Uterus (tissue), 4 donors: ENCODE data around the gene NDUFB1. TPM values are rescaled to one million over a fixed set of nuclear protein-coding genes. Genes with fewer than 3 reads are reported as not detected.

Experiments used
- DNase-seq, 2 donors: peaks; one replicate each; pipeline ENCODE4 v3.0.0-alpha.2; 2019 to 2020
- H3K27ac ChIP-seq, 2 donors: fragments of 200-600 bp; sonication (generic); 1 replicate in 1 of 2; 2 replicates in 1 of 2; pipeline ENCODE4 v1.5.1; 2016 to 2018
- H3K27me3 ChIP-seq, 2 donors: fragments of 200-600 bp; sonication (generic); one replicate each; pipeline ENCODE4 v1.5.1; 2018 to 2019; ENCODE audit warnings: control low read depth in 1 of 2
- H3K36me3 ChIP-seq, 2 donors: fragments of 200-600 bp; sonication (generic); one replicate each; pipeline ENCODE4 v1.5.1; 2019; ENCODE audit warnings: control low read depth in 1 of 2
- H3K4me1 ChIP-seq, 2 donors: fragments of 200-600 bp; sonication (generic); one replicate each; pipeline ENCODE4 v1.5.1; 2018 to 2019; ENCODE audit warnings: control low read depth in 1 of 2
- H3K4me3 ChIP-seq, 2 donors: fragments of 200-600 bp; sonication (generic); 1 replicate in 1 of 2; 2 replicates in 1 of 2; pipeline ENCODE4 v1.5.1; 2018 to 2019; ENCODE audit warnings: mild to moderate bottlenecking in 1 of 2
- H3K9me3 ChIP-seq, 2 donors: fragments of 200-600 bp; sonication (generic); one replicate each; pipeline ENCODE4 v1.5.1; 2019; ENCODE audit warnings: control low read depth in 1 of 2
- CTCF ChIP-seq, 4 experiments: fragments of 200-600 bp in 2 of 4; fragments of 450-650 bp in 2 of 4; sonication (generic) in 2 of 4; IDR thresholded peaks; one replicate each; pipeline ENCODE4 v1.5.1; 2016 to 2019; ENCODE audit warnings: antibody characterized with exemption in 4 of 4, mild to moderate bottlenecking in 2 of 4, moderate library complexity in 1 of 4
- POLR2A ChIP-seq, 2 donors: fragments of 450-650 bp; IDR thresholded peaks; one replicate each; pipeline ENCODE4 v1.6.1; 2016; ENCODE audit warnings: antibody characterized with exemption in 2 of 2, mild to moderate bottlenecking in 1 of 2, moderate library complexity in 1 of 2
- intact Hi-C: fragments of 100-400 bp; cut with DNase I; formaldehyde crosslinking; loops from one replicate; pipeline ENCODE4 v1.15.1; 2023; ENCODE audit warnings: low total_unique reads
- total RNA-seq, 4 donors: library from RNA; depleted of rRNA in 3 of 4; stranded (reverse); fragments of >200 nt in 3 of 4; gene quantifications; one replicate each; pipeline versions ENCODE4 v1.1.0 to v1.2.4, GENCODE V29; 2014 to 2023
- donor health status: DM: yes; HTN: yes; CAD: no.

The NDUFB1 gene
- total RNA-seq, 4 donors from 2014 or later = 54.1 to 119 (median 79.5) TPM

DNA sequence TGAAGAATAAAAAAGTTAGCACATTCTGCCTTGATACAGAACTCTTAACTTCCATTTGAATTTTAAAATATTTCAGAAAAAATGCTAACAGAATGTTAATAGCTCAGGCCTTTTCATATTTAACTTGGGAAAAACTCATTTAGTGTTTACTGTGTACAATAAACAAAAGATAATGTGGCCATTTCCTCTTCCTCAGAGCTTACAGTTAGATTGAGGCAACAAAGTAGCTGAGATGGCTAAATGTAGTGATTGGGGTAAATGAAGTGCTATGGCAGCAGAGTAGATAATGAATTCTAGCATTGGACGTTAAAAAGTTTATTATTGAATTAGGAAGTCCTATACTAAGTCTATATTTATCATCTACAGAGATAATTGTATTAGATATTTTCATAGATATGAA is 12.9 kb upstream of the NDUFB1 start:
- TF ChIP-seq POLR2A (IDR thresholded peaks at IDR 0.05) (no peak), CTCF (IDR thresholded peaks at IDR 0.05) (no peak)
- DNase-seq = no peak
- no peaks in the 10 kb centered on the region for H3K4me1 ChIP-seq
- no peak overlapping the region for H3K27ac ChIP-seq
- no peaks in the 10 kb centered on the region for H3K27me3 ChIP-seq
- H3K4me3 ChIP-seq = no peak overlapping the region
- intact Hi-C loops = no loop called here
- H3K9me3 ChIP-seq = no peaks in the 10 kb centered on the region
- no peaks in the 10 kb centered on the region for H3K36me3 ChIP-seq

DNA sequence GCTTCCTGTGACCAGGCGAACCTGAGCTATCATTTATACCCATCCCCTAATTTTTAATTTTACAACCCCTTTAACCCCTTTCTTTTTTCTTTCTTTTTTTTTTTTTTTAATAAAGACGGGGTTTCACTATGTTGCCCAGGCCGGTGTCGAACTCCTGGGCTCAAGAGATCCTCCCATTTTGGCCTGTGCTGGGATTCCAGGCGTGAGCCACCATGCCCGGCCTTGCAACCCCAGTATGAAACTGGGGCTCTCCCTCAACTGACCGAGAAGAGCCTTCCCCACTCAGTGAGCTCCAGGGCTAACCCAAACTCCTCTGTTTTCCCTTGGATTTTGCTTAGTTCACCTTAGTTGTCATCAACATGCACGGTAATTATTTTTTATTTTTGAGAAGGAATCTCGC is 1.3 kb upstream of the NDUFB1 start:
- Histone ChIP-seq H3K9me3 (no peaks in the 10 kb centered on the region), H3K27ac (peak overlapping the region; percentile 95), H3K4me3 (peak overlapping the region; percentile 91 to 99), H3K4me1 (peaks cover 0 to 11% of the 10 kb centered on the region in 2 donors), H3K27me3 (no peaks in the 10 kb centered on the region), H3K36me3 (no peaks in the 10 kb centered on the region)
- TF ChIP-seq POLR2A (IDR thresholded peaks at IDR 0.05) = no peak
- intact Hi-C loops = no loop called here
- DNase-seq = no peak

- peak overlapping the region; percentile 91 to 99 for H3K4me3 ChIP-seq
- peak in 1 of 2 donors; percentile 20 for DNase-seq
- peaks cover 0 to 11% of the 10 kb centered on the region in 2 donors for H3K4me1 ChIP-seq
- no peaks in the 10 kb centered on the region for H3K9me3 ChIP-seq
- no peak for TF ChIP-seq POLR2A (IDR thresholded peaks at IDR 0.05)
- no peak for TF ChIP-seq CTCF (IDR thresholded peaks at IDR 0.05)
- intact Hi-C loops = no loop called here
- peak overlapping the region; percentile 95 for H3K27ac ChIP-seq
- H3K36me3 ChIP-seq = no peaks in the 10 kb centered on the region
- no peaks in the 10 kb centered on the region for H3K27me3 ChIP-seq
Measured at GRCh38 chr14:92122351-92122677, 808 bp upstream of the NDUFB1 start.

DNA sequence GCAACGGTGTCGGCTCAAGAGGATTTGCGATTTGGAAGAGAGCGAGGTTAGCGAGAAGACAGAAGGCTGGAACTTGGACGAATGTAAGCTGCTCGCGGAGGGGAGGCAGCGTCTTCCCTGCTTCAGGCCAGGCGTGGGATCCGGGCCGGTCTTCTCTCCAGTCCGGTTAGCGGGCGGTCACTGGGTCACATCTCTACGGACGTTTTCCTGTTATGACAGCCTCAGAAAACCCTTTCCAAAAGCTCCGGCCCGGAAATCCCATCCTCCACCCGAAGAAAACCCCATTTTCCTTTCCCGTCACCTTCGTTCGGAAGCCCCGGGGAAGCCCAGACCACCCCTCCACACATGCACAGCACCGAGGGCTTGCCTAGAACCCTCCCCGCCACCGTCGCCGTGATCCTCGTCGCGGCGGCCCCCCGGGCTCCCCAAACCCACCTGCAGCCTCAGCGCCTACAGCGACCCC is 268 bp downstream of the NDUFB1 start:
- intact Hi-C loops = no loop called here
- no peaks in the 10 kb centered on the region for H3K9me3 ChIP-seq
- no peaks in the 10 kb centered on the region for H3K27me3 ChIP-seq
- TF ChIP-seq POLR2A (IDR thresholded peaks at IDR 0.05) = no peak
- TF ChIP-seq CTCF (IDR thresholded peaks at IDR 0.05) = peak in 1 of 4 experiments; percentile 2
- H3K4me1 ChIP-seq = peaks cover 0 to 11% of the 10 kb centered on the region in 2 donors
- no peaks in the 10 kb centered on the region for H3K36me3 ChIP-seq
- peak overlapping the region; percentile 91 to 99 for H3K4me3 ChIP-seq
- peak overlapping the region; percentile 95 for H3K27ac ChIP-seq
- DNase-seq = peak in 1 of 2 donors; percentile 44

GRCh38 chr14:92109490-92109889 is 12.0 kb downstream of the NDUFB1 start:
- Histone ChIP-seq H3K27ac (no peak overlapping the region), H3K9me3 (no peaks in the 10 kb centered on the region), H3K4me1 (peaks cover 0 to 2% of the 10 kb centered on the region in 2 donors), H3K27me3 (no peaks in the 10 kb centered on the region), H3K4me3 (no peak overlapping the region), H3K36me3 (no peaks in the 10 kb centered on the region)
- TF ChIP-seq CTCF (IDR thresholded peaks at IDR 0.05) = no peak
- no peak for TF ChIP-seq POLR2A (IDR thresholded peaks at IDR 0.05)
- intact Hi-C loops = no loop called here
- no peak for DNase-seq
